HEK293 (cell line): Measurements from ENCODE around the gene KCNC1.

Experiments used
- EGR2 ChIP-seq: fragments of 450-650 bp; formaldehyde crosslinking; IDR thresholded peaks from 2 replicates; pipeline ENCODE4 v1.5.1; 2016; ENCODE audit warnings: low read depth, missing biosample characterization, missing genetic modification characterization
- YY1 ChIP-seq: fragments of 450-650 bp; formaldehyde crosslinking; IDR thresholded peaks from 2 replicates; pipeline ENCODE4 v1.5.1; 2018; ENCODE audit warnings: missing biosample characterization, missing genetic modification characterization
- ZFP41 ChIP-seq: fragments of 450-650 bp; formaldehyde crosslinking; IDR thresholded peaks from 2 replicates; pipeline ENCODE4 v1.5.1; 2016; ENCODE audit warnings: missing biosample characterization, missing genetic modification characterization, borderline replicate concordance
- ZNF24 ChIP-seq: fragments of 450-650 bp; formaldehyde crosslinking; IDR thresholded peaks from 2 replicates; pipeline ENCODE4 v1.5.1; 2016; ENCODE audit warnings: missing biosample characterization, missing genetic modification characterization

- TF ChIP-seq YY1 (tag by site-specific recombination) = no peak
- no peak for TF ChIP-seq ZFP41
- no peak for TF ChIP-seq ZNF24 (tag by site-specific recombination)
- TF ChIP-seq EGR2 (tag by site-specific recombination) = no peak
These were observed 22.7 kb upstream of the KCNC1 start for GRCh38 chr11:17711836-17712235.
